SK-N-SH (cell line): ENCODE measurements around the gene COX10. TPM values are rescaled to one million over a fixed set of nuclear protein-coding genes. Genes with fewer than 3 reads are reported as not detected.

Experiments used
- CTCF ChIA-PET: fragments of 300-600, 350-600 bp; formaldehyde crosslinking; extraction: SDS; loops from one replicate; lab custom pipeline; 2021; lab: Yijun Ruan, JAX
- POLR2A ChIA-PET: fragments of 350-600 bp; sonication (Branson Sonifier 250); formaldehyde crosslinking; extraction: SDS; loops from one replicate; lab custom pipeline; 2020; ENCODE audit warnings: antibody characterized with exemption, inconsistent platforms; lab: Yijun Ruan, JAX
- DNase-seq: peaks from one replicate; pipeline ENCODE4 v3.0.0; 2012
- H2AFZ ChIP-seq: fragments of 200-600 bp; sonication (generic); 2 replicates; pipeline ENCODE4 v1.8.1; 2016; ENCODE audit warnings: antibody characterized with exemption, mild to moderate bottlenecking, low read depth
- H3F3A ChIP-seq: fragments of 200-600 bp; sonication (generic); replicated peaks from 2 replicates; pipeline ENCODE3; 2016; ENCODE audit warnings: antibody characterized with exemption, mild to moderate bottlenecking; ENCODE audit not compliant: insufficient read depth
- H3K27ac ChIP-seq, 2 experiments: fragments of 200-500 bp in 1 of 2; fragments of 200-600 bp in 1 of 2; sonication (Bioruptor generic) in 1 of 2; sonication (generic), shearing (Covaris generic) in 1 of 2; 2 replicates each; pipeline versions ENCODE4 v1.5.1 to v1.6.1; 2014 to 2016; ENCODE audit warnings: low read depth in 2 of 2, inconsistent platforms in 1 of 2, low read length in 1 of 2, mild to moderate bottlenecking in 1 of 2, mixed read lengths in 1 of 2
- H3K27me3 ChIP-seq: fragments of 200-600 bp; sonication (generic), shearing (Covaris generic); 2 replicates; pipeline ENCODE4 v1.6.1; 2016; ENCODE audit warnings: mixed run types; ENCODE audit not compliant: insufficient read depth
- H3K36me3 ChIP-seq, 2 experiments: fragments of 200-500 bp in 1 of 2; fragments of 200-600 bp in 1 of 2; sonication (Bioruptor generic) in 1 of 2; sonication (generic) in 1 of 2; replicated peaks in 1 of 2; 2 replicates each; pipeline versions ENCODE3 to v1.5.1; 2014 to 2016; ENCODE audit warnings: low read length in 1 of 2, mild to moderate bottlenecking in 1 of 2; ENCODE audit not compliant: insufficient read depth in 2 of 2, control insufficient read depth in 1 of 2
- H3K4me1 ChIP-seq, 2 experiments: fragments of 200-500 bp in 1 of 2; fragments of 200-600 bp in 1 of 2; sonication (Bioruptor generic) in 1 of 2; sonication (generic), shearing (Covaris generic) in 1 of 2; 2 replicates each; pipeline versions ENCODE4 v1.5.1 to v1.6.1; 2014 to 2016; ENCODE audit warnings: low read depth in 1 of 2, low read length in 1 of 2, mixed run types in 1 of 2; ENCODE audit not compliant: insufficient read depth in 2 of 2, control insufficient read depth in 1 of 2
- H3K4me2 ChIP-seq: fragments of 200-600 bp; sonication (generic), shearing (Covaris generic); 2 replicates; pipeline ENCODE4 v1.6.1; 2017; ENCODE audit warnings: mixed run types
- H3K4me3 ChIP-seq, 2 experiments: fragments of 200-500 bp in 1 of 2; fragments of 200-600 bp in 1 of 2; sonication (Bioruptor generic) in 1 of 2; sonication (generic), shearing (Covaris generic) in 1 of 2; 2 replicates each; pipeline versions ENCODE4 v1.5.1 to v1.8.1; 2014 to 2016; ENCODE audit warnings: low read depth in 2 of 2, inconsistent platforms in 1 of 2, low read length in 1 of 2, mild to moderate bottlenecking in 1 of 2, mixed read lengths in 1 of 2, moderate library complexity in 1 of 2
- H3K79me2 ChIP-seq: fragments of 200-600 bp; sonication (generic); 2 replicates; pipeline ENCODE4 v1.8.1; 2017; ENCODE audit warnings: mild to moderate bottlenecking; ENCODE audit not compliant: insufficient read depth
- H3K9ac ChIP-seq: fragments of 200-600 bp; sonication (generic); 2 replicates; pipeline ENCODE4 v1.6.1; 2017; ENCODE audit warnings: mixed run types
- H3K9me2 ChIP-seq: fragments of 200-600 bp; sonication (generic); 2 replicates; pipeline ENCODE4 v1.6.1; 2017; ENCODE audit warnings: mixed run types
- H3K9me3 ChIP-seq: fragments of 200-600 bp; sonication (generic); 2 replicates; pipeline ENCODE4 v1.6.1; 2017; ENCODE audit warnings: mixed run types, mild to moderate bottlenecking, moderate library complexity
- H4K20me1 ChIP-seq: fragments of 200-600 bp; sonication (generic); 2 replicates; pipeline ENCODE4 v1.6.1; 2017; ENCODE audit warnings: mild to moderate bottlenecking, mixed run types; ENCODE audit not compliant: insufficient read depth
- CTCF ChIP-seq: fragments of 200-600 bp; sonication (generic); IDR thresholded peaks from 2 replicates; pipeline ENCODE4 v1.6.1; 2017; ENCODE audit warnings: antibody characterized with exemption, mild to moderate bottlenecking, moderate library complexity
- ELF1 ChIP-seq: IDR thresholded peaks from 2 replicates; pipeline ENCODE4 v1.4.0; 2012
- FOSL2 ChIP-seq: IDR thresholded peaks from 2 replicates; pipeline ENCODE4 v1.4.0; 2012; ENCODE audit warnings: low read depth, mild to moderate bottlenecking, moderate library complexity, borderline replicate concordance
- FOXM1 ChIP-seq: IDR thresholded peaks from 2 replicates; pipeline ENCODE4 v1.4.0; 2012; ENCODE audit warnings: low read depth, mild to moderate bottlenecking
- GABPA ChIP-seq: IDR thresholded peaks from 2 replicates; pipeline ENCODE4 v1.4.0; 2012; ENCODE audit warnings: low read depth, mild to moderate bottlenecking
- IRF3 ChIP-seq: fragments of 150-350 bp; IDR thresholded peaks from 2 replicates; pipeline ENCODE4 v1.6.1; 2016; ENCODE audit warnings: mild to moderate bottlenecking, low read depth, low read length
- MEF2A ChIP-seq: IDR thresholded peaks from 2 replicates; pipeline ENCODE4 v1.4.0; 2012; ENCODE audit warnings: low read depth, borderline replicate concordance
- MXI1 ChIP-seq: IDR thresholded peaks from 2 replicates; pipeline ENCODE4 v1.6.1; 2012; ENCODE audit warnings: mild to moderate bottlenecking, low read depth, low read length, improper control_type of control experiment
- POLR2AphosphoS5 ChIP-seq: IDR thresholded peaks from 2 replicates; pipeline ENCODE4 v1.6.1; 2012; ENCODE audit warnings: low read depth, low read length
- RAD21 ChIP-seq: IDR thresholded peaks from 2 replicates; pipeline ENCODE4 v1.6.1; 2012; ENCODE audit warnings: mild to moderate bottlenecking, low read length
- TAF1 ChIP-seq: IDR thresholded peaks from 2 replicates; pipeline ENCODE4 v1.6.1; 2012; ENCODE audit warnings: low read depth, mild to moderate bottlenecking, low read length, moderate library complexity, borderline replicate concordance
- TCF12 ChIP-seq: IDR thresholded peaks from 2 replicates; pipeline ENCODE4 v1.4.0; 2012
- USF1 ChIP-seq: IDR thresholded peaks from 2 replicates; pipeline ENCODE4 v1.4.0; 2012; ENCODE audit warnings: low read depth, borderline replicate concordance
- YY1 ChIP-seq: IDR thresholded peaks from 2 replicates; pipeline ENCODE4 v1.4.0; 2012; ENCODE audit warnings: low read depth, mild to moderate bottlenecking
- WGBS: methylation state at CpG from one replicate; pipeline ENCODE4 v1.1.6; 2017; ENCODE audit warnings: low lambda C conversion rate; 5-methylcytosine and 5-hydroxymethylcytosine counted together
- polyA plus RNA-seq, 3 experiments: library from polyadenylated mRNA; depleted of rRNA; stranded (reverse); fragments of >200 nt; gene quantifications; 2 replicates each; pipeline ENCODE4 v1.2.3, GENCODE V29; 2012
- TF ChIP-seq, protein P1 (sequence below): fragments of 150-350 bp; IDR thresholded peaks from 2 replicates; pipeline ENCODE4 v1.6.1; 2017; ENCODE audit warnings: antibody characterized with exemption, low read length, low read depth, borderline replicate concordance

COX10 gene
- polyA plus RNA-seq, 1 of the 3 experiments (the other 2 are of a cell fraction): 8.7 TPM

GRCh38 chr17:14101976-14102375 lies 32.7 kb downstream of the COX10 start:
- peaks cover 12% of the 10 kb centered on the region for H3K79me2 ChIP-seq
- no peak overlapping the region for H3K27ac ChIP-seq
- ChIA-PET POLR2A (no interaction called here), CTCF (no interaction called here)
- H3K36me3 ChIP-seq: peaks cover 6 to 21% of the 10 kb centered on the region in 2 experiments
- DNase-seq: no peak
- 80% methylated on average over 3 of the region's 3 CpGs for WGBS
- no peaks in the 10 kb centered on the region for H3K27me3 ChIP-seq
- no peaks in the 10 kb centered on the region for H3K9me3 ChIP-seq
- no peak overlapping the region for H3K4me2 ChIP-seq
- H3K4me3 ChIP-seq: no peak overlapping the region
- H3K9ac ChIP-seq: no peak overlapping the region
- peaks cover 7% of the 10 kb centered on the region for H3F3A ChIP-seq
- H3K9me2 ChIP-seq: no peaks in the 10 kb centered on the region
- H4K20me1 ChIP-seq: no peaks in the 10 kb centered on the region
- TF ChIP-seq GABPA (no peak), FOSL2 (no peak), TCF12 (no peak), POLR2AphosphoS5 (no peak)
- H2AFZ ChIP-seq: no peak overlapping the region
- H3K4me1 ChIP-seq: no peaks in the 10 kb centered on the region

- WGBS: 93% methylated on average over 8 of the region's 8 CpGs
- Histone ChIP-seq H3K9me3 (no peaks in the 10 kb centered on the region), H3K27me3 (no peaks in the 10 kb centered on the region), H4K20me1 (no peaks in the 10 kb centered on the region), H3K4me3 (no peak overlapping the region), H3K79me2 (peaks cover 6% of the 10 kb centered on the region), H3K27ac (no peak overlapping the region), H2AFZ (no peak overlapping the region), H3K4me1 (no peaks in the 10 kb centered on the region), H3K9ac (no peak overlapping the region), H3K4me2 (no peak overlapping the region), H3K36me3 (peaks cover 3 to 21% of the 10 kb centered on the region in 2 experiments), H3K9me2 (no peaks in the 10 kb centered on the region), H3F3A (peaks cover 7% of the 10 kb centered on the region)
- ChIA-PET CTCF (no interaction called here), POLR2A (no interaction called here)
- TF ChIP-seq CTCF (no peak), ELF1 (no peak), YY1 (no peak), MXI1 (no peak), TAF1 (no peak), USF1 (no peak), IRF3 (no peak), FOXM1 (no peak), GABPA (no peak), FOSL2 (no peak), MEF2A (no peak), RAD21 (no peak), TCF12 (no peak)
- TF ChIP-seq, protein P1, sequence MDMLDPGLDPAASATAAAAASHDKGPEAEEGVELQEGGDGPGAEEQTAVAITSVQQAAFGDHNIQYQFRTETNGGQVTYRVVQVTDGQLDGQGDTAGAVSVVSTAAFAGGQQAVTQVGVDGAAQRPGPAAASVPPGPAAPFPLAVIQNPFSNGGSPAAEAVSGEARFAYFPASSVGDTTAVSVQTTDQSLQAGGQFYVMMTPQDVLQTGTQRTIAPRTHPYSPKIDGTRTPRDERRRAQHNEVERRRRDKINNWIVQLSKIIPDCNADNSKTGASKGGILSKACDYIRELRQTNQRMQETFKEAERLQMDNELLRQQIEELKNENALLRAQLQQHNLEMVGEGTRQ: no peak
- DNase-seq: no peak
These were observed 34.5 kb downstream of the COX10 start for GRCh38 chr17:14103836-14104235.
